Suppressor macrophage (primary cell): ENCODE data around the gene HACE1.
"Not testable (repeated sequence)": the region's sequence is repeated elsewhere in the genome, so short reads cannot be mapped to it uniquely, and the experiment has no call there.

Source experiments
- DNase-seq, 4 experiments: peaks; one replicate each; pipeline ENCODE4 v3.0.0-alpha.2; 2020 to 2022
- total RNA-seq, 17 experiments: gene quantifications; one replicate each; lab custom pipeline; 2026; ENCODE audit warnings: mixed read lengths in 6 of 17, inconsistent platforms in 3 of 17; lab: John Stamatoyannopoulos, UW

Gene HACE1
- total RNA-seq = 6.8 to 23.8 (median 16.0) reads per million in 17 experiments

GRCh38 chr6:104859225-104860146, at the start of gene HACE1:
HACE1 (minus strand) TSS chr6:104859919; CDS start chr6:104859642, 277 bp downstream.
- DNase-seq = peak; percentile 90 to 96 (median 92)

- DNase-seq = no peak
Observed at GRCh38 chr6:104908888-104909525, 49.3 kb upstream of the HACE1 start.

- DNase-seq = no peak
Observed at GRCh38 chr6:104908031-104908887, 48.5 kb upstream of the HACE1 start.

GRCh38 chr6:104898893-104899292, 39.2 kb upstream of the HACE1 start:
- not testable (repeated sequence) for DNase-seq

GRCh38 chr6:104896914-104897313, 37.2 kb upstream of the HACE1 start:
- no peak for DNase-seq

- DNase-seq = no peak
Observed at GRCh38 chr6:104888066-104888465, 28.3 kb upstream of the HACE1 start.

GRCh38 chr6:104887350-104887749, 27.6 kb upstream of the HACE1 start:
- peak in 2 of 4 experiments; percentile 2 to 6 for DNase-seq

- no peak for DNase-seq
Observed at GRCh38 chr6:104885518-104886043, 25.9 kb upstream of the HACE1 start.

GRCh38 chr6:104884867-104885517, 25.3 kb upstream of the HACE1 start:
- DNase-seq = no peak

- DNase-seq = no peak
Observed at GRCh38 chr6:104881964-104882668, 22.4 kb upstream of the HACE1 start.

GRCh38 chr6:104862456-104862855, 2.7 kb upstream of the HACE1 start:
- no peak for DNase-seq

- DNase-seq = no peak
Observed at GRCh38 chr6:104860221-104860620, 502 bp upstream of the HACE1 start.

GRCh38 chr6:104858642-104859041, 1.1 kb downstream of the HACE1 start:
- DNase-seq = peak in 1 of 4 experiments; percentile 3

GRCh38 chr6:104855507-104855906, 4.2 kb downstream of the HACE1 start:
- no peak for DNase-seq

GRCh38 chr6:104847721-104848120, 12.0 kb downstream of the HACE1 start:
- DNase-seq = not testable (repeated sequence)

GRCh38 chr6:104843229-104843628, 16.5 kb downstream of the HACE1 start:
- no peak for DNase-seq

GRCh38 chr6:104837158-104837557, 22.6 kb downstream of the HACE1 start:
- DNase-seq = no peak

- not testable (repeated sequence) for DNase-seq
Observed at GRCh38 chr6:104836479-104837020, 23.2 kb downstream of the HACE1 start.

GRCh38 chr6:104835782-104836181, 23.9 kb downstream of the HACE1 start:
- DNase-seq = no peak

- DNase-seq = no peak
Observed at GRCh38 chr6:104829183-104829958, 30.3 kb downstream of the HACE1 start.
